Mucosa of descending colon (tissue), 3 donors: ENCODE results near the gene GRK1. TPM values are rescaled to one million over a fixed set of nuclear protein-coding genes. Genes with fewer than 3 reads are reported as not detected.

ENCODE experiments used
- ATAC-seq: fragments of 200-7000 bp; cut with Tn5 transposase; one replicate; pipeline ENCODE4 v1.9.1; 2020; ENCODE audit warnings: mild to moderate bottlenecking, moderate library complexity
- DNase-seq, 3 donors: peaks; one replicate each; pipeline ENCODE4 v3.0.0-alpha.2; 2020
- H3K36me3 ChIP-seq: fragments of 200-600 bp; one replicate; pipeline ENCODE4 v1.8.0; 2021; ENCODE audit warnings: low read depth, mild to moderate bottlenecking
- H3K4me1 ChIP-seq: fragments of 200-600 bp; one replicate; pipeline ENCODE4 v1.8.0; 2021; ENCODE audit warnings: low read depth, mild to moderate bottlenecking
- H3K4me3 ChIP-seq: fragments of 200-600 bp; one replicate; pipeline ENCODE4 v1.8.0; 2021; ENCODE audit warnings: mild to moderate bottlenecking
- H3K9me3 ChIP-seq: fragments of 200-600 bp; one replicate; pipeline ENCODE4 v1.8.0; 2021; ENCODE audit warnings: mild to moderate bottlenecking
- intact Hi-C, 2 donors: fragments of 100-400 bp; cut with DNase I in 1 of 2; cut with micrococcal nuclease in 1 of 2; formaldehyde crosslinking; loops; one replicate each; pipeline versions ENCODE4 v1.11.0 to v1.11.1; 2022; cut with DNase I, micrococcal nuclease
- total RNA-seq, 3 donors: library from RNA; stranded (reverse); fragmentation: NEBNext Ultra II Directional in 2 of 3; extraction: Animal tissue kit (Norgen Biotek cat#: 25700) in 2 of 3; gene quantifications; one replicate each; pipeline versions ENCODE4 v1.2.1 to v1.2.4, GENCODE V29; 2021 to 2023
- TF ChIP-seq, protein P1 (sequence below): fragments of 200-600 bp; IDR thresholded peaks from one replicate; pipeline ENCODE4 v1.8.0; 2022; ENCODE audit warnings: antibody characterized with exemption, mild to moderate bottlenecking
- donor health status: DM: no; HTN: no; CAD: no; lungs with moderate emphysema.
- donor health status: DM: no; HTN: no; CAD: no.
- donor health status: DM: no; HTN: yes; CAD: no.

The GRK1 gene
- total RNA-seq, 3 donors from 2014 or later, result 0.09 to 0.19 (median 0.09) TPM

DNA sequence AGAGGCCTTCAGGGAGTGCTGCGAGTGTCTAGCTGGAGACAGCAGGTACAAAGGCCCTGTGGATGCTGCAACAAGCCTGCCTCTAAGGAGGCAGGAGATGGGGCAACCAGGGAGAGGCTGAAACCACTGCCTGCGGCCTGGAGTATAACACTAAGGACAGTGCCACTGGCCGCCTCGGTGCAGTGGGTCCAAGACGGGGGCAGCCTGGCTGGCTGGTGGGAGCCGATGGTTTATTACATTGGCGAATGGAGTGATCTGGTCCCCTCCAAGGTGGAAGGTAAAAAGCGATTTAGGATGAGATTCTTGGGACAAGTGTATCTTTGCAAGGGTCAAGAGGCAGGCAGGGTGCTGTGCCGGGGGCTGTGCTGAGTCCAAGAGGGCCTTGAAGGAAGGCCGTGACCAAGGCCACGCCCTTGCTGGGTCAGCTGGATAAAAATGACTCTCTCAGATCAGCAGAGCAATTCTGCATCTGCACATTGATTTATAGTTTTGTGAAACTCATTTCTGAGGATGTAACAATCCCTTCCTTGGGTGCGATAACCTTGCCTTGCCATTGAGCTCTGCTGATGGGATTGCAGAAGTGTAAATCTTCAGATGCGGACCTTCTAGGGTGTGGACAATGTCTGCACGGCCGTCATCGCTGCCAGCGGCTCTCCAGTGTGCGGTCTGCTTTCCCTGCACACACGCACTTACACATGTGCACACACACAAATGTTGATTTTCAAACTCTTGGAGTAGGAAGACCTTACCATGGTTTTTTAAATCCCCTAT is 98.0 kb downstream of the GRK1 start:
- Histone ChIP-seq H3K4me3 (no peak overlapping the region), H3K4me1 (peaks cover 2% of the 10 kb centered on the region), H3K36me3 (no peaks in the 10 kb centered on the region), H3K9me3 (no peaks in the 10 kb centered on the region)
- no peak for DNase-seq
- TF ChIP-seq, protein P1, sequence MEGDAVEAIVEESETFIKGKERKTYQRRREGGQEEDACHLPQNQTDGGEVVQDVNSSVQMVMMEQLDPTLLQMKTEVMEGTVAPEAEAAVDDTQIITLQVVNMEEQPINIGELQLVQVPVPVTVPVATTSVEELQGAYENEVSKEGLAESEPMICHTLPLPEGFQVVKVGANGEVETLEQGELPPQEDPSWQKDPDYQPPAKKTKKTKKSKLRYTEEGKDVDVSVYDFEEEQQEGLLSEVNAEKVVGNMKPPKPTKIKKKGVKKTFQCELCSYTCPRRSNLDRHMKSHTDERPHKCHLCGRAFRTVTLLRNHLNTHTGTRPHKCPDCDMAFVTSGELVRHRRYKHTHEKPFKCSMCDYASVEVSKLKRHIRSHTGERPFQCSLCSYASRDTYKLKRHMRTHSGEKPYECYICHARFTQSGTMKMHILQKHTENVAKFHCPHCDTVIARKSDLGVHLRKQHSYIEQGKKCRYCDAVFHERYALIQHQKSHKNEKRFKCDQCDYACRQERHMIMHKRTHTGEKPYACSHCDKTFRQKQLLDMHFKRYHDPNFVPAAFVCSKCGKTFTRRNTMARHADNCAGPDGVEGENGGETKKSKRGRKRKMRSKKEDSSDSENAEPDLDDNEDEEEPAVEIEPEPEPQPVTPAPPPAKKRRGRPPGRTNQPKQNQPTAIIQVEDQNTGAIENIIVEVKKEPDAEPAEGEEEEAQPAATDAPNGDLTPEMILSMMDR, result no peak
- no peak for ATAC-seq
- intact Hi-C loops, result no loop called here

DNA sequence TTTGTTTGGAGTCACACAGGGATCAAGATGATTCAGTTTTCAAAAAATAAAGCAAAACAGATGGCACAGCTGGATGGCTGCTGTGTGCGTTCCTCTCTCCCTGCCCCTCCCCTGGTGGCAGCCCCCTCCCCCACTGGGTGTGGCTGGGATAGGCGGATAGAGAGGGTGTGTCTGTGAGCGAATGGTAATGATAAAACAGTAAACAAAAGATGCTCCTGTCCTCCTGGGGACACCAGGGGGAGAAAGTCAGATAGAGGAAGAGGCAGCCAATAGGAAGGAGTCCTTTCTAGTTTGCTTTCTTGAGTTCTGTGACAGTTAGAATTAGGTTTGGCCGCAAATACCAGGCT is 98.5 kb downstream of the GRK1 start:
- DNase-seq (no peak), ATAC-seq (peak; percentile 22)
- Histone ChIP-seq H3K4me1 (no peaks in the 10 kb centered on the region), H3K9me3 (no peaks in the 10 kb centered on the region), H3K36me3 (no peaks in the 10 kb centered on the region), H3K4me3 (no peak overlapping the region)
- TF ChIP-seq, protein P1, result no peak
- intact Hi-C loops, result no loop called here

DNA sequence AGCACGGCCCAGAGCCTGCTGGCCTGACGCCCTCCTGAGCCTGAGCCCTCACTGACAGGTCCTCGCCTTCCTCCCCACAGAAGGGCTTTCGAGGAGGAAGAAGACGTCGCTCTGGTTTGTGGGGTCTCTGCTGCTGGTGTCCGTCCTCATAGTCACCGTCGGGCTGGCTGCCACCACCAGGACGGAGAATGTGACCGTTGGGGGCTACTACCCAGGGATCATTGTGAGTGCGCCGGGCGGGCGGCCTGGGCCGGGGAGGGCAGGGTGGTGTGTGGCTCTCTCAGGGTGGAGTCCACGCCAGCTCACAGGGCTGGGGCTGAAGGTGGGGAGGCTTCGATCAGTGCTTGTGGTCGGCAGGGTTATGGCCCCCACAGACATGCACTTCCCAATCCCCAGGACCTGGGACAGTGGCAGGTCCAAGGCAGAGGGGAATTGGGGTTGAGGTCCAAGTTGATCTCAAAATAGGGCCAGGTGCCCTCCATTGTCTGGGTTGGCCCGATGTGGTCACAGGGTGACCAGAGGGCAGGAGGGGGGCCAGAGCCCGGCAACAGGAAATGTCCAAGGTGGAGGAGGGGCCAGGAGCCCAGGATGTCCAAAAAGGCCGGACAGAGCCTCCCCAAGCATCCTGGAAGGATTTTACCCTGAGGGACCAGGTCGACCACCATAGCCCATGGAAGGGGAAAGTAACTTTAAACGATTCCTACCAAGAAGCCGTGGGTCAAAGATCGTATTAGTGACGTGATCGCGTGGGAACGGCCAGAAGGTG is 99.2 kb downstream of the GRK1 start:
- TF ChIP-seq, protein P1, result no peak
- intact Hi-C loops, result no loop called here
- no peak for ATAC-seq

DNA sequence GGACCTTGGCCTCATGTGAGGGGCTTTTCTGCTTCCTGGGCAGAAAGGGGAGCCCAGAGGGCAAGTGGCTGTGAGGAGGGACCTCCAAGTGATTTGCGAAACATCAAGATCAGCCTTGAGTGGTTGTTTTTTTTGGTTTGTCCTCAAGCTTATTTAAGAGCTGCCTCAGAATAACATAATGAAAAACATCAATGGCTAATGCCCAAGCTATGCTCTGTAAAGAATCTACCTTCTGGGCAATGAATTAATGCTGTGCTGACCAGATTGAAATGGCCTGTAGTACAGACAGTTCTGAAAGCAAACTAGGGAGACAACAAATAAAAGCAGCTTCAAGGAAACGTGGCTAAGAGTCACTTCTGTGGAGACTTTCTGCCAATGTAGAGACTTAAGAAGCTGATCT is 100.3 kb downstream of the GRK1 start:
- Histone ChIP-seq H3K4me1 (no peaks in the 10 kb centered on the region), H3K36me3 (no peaks in the 10 kb centered on the region), H3K9me3 (no peaks in the 10 kb centered on the region), H3K4me3 (no peak overlapping the region)
- intact Hi-C loops, result no loop called here
- no peak for DNase-seq
- TF ChIP-seq, protein P1, result no peak
- no peak for ATAC-seq

More for the DNA sequence above, 99.2 kb downstream of the GRK1 start:
- no peak for DNase-seq
- no peaks in the 10 kb centered on the region for H3K9me3 ChIP-seq
- H3K4me1 ChIP-seq, result no peaks in the 10 kb centered on the region
- no peak overlapping the region for H3K4me3 ChIP-seq
- no peaks in the 10 kb centered on the region for H3K36me3 ChIP-seq

GRCh38 chr13:113768018-113768905 is 101.2 kb downstream of the GRK1 start:
- ATAC-seq, result no peak
- DNase-seq, result no peak
- TF ChIP-seq, protein P1, result no peak
- no peak overlapping the region for H3K4me3 ChIP-seq
- no peaks in the 10 kb centered on the region for H3K4me1 ChIP-seq
- intact Hi-C loops, result no loop called here
- H3K36me3 ChIP-seq, result no peaks in the 10 kb centered on the region
- H3K9me3 ChIP-seq, result no peaks in the 10 kb centered on the region
